ENCODE measurements around the gene SCARB2.
"Not testable (repeated sequence)": the region's sequence is repeated elsewhere in the genome, so short reads cannot be mapped to it uniquely, and the experiment has no call there.

The SCARB2 gene

DNA sequence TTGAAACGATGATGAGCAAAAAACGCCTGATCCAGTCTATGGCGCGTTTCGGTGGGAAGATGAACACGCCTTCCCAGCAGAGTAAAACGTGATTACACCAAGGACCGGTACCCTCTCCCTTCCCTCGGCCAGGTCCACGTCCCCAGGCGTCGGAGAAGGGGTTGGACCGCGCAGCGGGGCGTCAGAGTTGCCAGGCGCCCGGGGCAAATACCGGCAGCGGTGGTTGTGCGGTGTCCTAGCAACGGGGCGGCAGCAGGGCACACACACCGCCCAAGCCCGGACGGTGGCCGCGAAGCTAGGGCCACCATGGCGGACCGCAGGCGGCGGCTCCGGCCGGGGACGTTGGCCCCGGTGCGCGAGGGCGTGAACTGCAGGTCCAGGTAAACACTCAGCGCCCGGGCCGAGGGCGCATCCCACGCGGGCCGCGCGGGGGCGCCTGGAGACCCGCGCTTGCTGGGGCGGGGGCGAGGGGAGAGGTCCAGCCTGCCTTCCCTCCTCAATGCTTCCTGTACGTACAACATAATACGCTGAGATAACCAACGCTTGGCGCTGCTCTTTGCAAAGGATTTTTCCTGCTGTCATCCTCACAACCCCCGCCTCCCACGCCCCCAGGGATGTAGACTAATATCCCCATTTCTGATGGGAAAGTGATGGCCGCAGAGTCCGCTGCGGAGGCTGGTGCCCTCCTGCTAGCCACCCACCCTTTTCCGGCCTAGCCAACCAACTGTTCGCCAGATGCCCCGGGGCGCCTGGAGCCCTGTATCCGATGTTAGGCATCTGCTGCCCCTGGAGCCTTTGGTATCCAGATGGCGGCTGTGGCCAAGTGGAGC, 38.0 kb upstream of the SCARB2 start, which contains the start of gene FAM47E:
FAM47E (plus strand) TSS at position 281 of the 830 bp plus-strand sequence; CDS start at position 307, 26 bp downstream.
- H3K4me3 ChIP-seq (ENCODE audit: low read depth, low read length), result peak within 1 kb of the TSS; percentile 57
- TF ChIP-seq CTCF (IDR thresholded peaks at IDR 0.05; ENCODE audit: control insufficient read depth, extremely low read depth, insufficient read depth), result peak; percentile 60
- DNase-seq (ENCODE audit: low read depth), result peak; percentile 58

DNA sequence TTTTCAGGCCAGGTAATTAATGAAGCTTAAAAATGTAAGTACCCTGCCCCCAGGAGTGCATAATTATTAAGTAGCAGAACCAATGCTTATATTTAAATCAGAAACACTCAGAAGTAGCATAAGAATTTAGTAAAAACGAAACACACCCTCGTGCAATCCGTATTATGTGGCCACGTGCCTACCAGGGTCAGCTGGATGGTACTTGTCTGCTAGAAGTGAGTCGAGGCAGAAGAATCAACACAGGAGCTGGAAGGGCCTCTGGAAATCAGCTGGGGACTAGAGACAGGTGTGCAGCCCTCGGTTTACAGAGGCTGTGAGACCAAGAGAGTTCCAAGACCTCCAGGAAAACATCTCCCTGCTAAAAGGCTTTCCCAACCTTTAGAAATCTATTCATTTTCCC, 37.3 kb upstream of the SCARB2 start:
- DNase-seq (ENCODE audit: low read depth), result no peak
- no peak for TF ChIP-seq CTCF (IDR thresholded peaks at IDR 0.05; ENCODE audit: control insufficient read depth, extremely low read depth, insufficient read depth)
- H3K4me3 ChIP-seq (ENCODE audit: low read depth, low read length), result peak overlapping the region; percentile 57

DNA sequence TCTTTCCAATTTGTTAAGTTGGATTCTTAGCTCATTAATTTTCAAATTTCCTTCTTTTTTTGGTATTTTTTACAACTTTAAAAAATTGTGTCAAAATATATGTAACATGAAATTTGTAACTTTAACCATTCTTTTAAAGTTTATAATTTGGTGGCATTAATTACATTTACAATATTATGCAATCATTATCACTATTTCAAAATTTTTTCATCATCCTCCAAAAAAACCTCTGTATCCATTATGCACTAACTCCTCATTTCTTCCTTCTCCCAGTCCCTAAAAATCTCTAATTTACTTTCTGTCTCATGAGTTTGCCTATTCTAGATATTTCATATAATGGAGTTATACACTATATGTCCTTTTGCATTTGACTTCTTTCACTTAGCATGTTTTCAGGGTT, 33.2 kb upstream of the SCARB2 start:
- no peak for DNase-seq (ENCODE audit: low read depth)
- TF ChIP-seq CTCF (IDR thresholded peaks at IDR 0.05; ENCODE audit: control insufficient read depth, extremely low read depth, insufficient read depth), result no peak
- H3K4me3 ChIP-seq (ENCODE audit: low read depth, low read length), result no peak overlapping the region

DNA sequence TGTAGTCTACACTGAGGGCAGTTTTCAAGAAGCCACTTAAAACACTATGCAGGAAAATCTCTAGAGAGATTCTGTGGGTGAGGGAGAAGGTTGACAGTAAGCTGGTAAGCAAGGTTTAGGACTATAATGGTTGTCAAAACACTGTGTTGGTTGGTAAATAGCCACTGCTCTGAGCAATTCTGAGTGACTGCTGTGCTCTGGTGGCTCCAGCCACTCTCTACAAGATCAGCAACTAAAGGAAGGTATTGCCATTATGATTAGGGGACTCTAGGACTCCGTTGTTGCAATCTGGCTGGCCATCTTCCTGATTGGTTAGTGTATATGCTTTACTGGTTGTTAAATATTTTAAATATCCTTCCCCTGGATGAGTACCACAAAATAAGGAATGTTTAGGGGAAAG, 32.4 kb upstream of the SCARB2 start:
- TF ChIP-seq CTCF (IDR thresholded peaks at IDR 0.05; ENCODE audit: control insufficient read depth, extremely low read depth, insufficient read depth), result peak; percentile 35; the same call in 1 of the 2 replicates
- no peak for DNase-seq (ENCODE audit: low read depth)
- H3K4me3 ChIP-seq (ENCODE audit: low read depth, low read length), result no peak overlapping the region

- DNase-seq (ENCODE audit: low read depth); H3K4me3 ChIP-seq (ENCODE audit: low read depth, low read length): not testable (repeated sequence)
Observed at GRCh38 chr4:76243877-76244276, 30.3 kb upstream of the SCARB2 start.

DNA sequence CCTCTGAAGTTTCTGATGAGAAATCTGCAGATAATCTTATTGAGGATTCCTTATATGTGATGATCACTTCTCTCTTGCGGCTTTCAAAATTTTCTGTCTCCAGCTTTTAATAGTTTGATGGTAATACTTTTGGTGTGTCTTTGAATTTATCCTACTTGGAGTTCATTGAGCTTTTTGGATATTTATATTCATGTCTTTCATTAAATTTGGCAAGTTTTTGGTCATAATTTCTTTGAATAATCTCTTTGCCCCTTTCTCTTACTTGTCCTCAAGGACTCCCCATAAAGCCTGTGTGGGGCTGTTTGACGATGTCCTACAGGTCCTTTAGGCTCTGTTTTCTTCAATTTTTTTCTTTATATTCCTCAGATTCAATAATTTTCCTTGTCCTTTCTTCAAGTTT, 26.6 kb upstream of the SCARB2 start:
- no peak for TF ChIP-seq CTCF (IDR thresholded peaks at IDR 0.05; ENCODE audit: control insufficient read depth, extremely low read depth, insufficient read depth)
- no peak for DNase-seq (ENCODE audit: low read depth)
- H3K4me3 ChIP-seq (ENCODE audit: low read depth, low read length), result no peak overlapping the region

DNA sequence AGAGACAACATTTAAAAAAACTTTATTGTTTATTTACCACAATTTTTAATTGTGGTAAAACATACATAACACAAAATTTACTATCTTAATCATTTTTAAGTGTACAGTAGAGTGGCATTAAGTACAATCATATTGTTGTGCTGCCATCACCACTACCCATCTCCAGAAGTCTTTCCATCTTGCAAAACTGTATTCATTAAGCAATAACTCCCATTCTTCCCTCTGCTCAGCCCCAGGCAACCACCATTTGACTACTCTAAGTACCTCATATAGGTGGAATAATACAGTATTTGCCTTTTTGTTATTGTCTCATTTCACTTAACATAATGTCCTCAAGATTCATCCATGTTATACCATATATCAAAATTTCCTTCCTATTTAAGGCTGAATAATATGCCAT, 25.1 kb upstream of the SCARB2 start:
- DNase-seq (ENCODE audit: low read depth), result no peak
- H3K4me3 ChIP-seq (ENCODE audit: low read depth, low read length), result no peak overlapping the region
- no peak for TF ChIP-seq CTCF (IDR thresholded peaks at IDR 0.05; ENCODE audit: control insufficient read depth, extremely low read depth, insufficient read depth)
